HG02981 (cell line): ENCODE measurements around the gene ZFP91.
"Not testable (repeated sequence)": the region's sequence is repeated elsewhere in the genome, so short reads cannot be mapped to it uniquely, and the experiment has no call there.

Source experiments
- ATAC-seq: cut with Tn5 transposase; IDR thresholded peaks from one replicate; pipeline ENCODE4 v1.9.1; 2021; ENCODE audit warnings: mild to moderate bottlenecking, moderate library complexity; ENCODE audit not compliant: unreplicated experiment

ZFP91 gene

GRCh38 chr11:58578635-58579191 is at the start of gene ZFP91:
Gene ZFP91 (plus strand): TSS chr11:58579063. CDS start chr11:58579282, 219 bp downstream.
- ATAC-seq: peak; percentile 39

- no peak for ATAC-seq
Measured at GRCh38 chr11:58530236-58530635, 48.6 kb upstream of the ZFP91 start.

- ATAC-seq: no peak
Measured at GRCh38 chr11:58531865-58532341, 47.0 kb upstream of the ZFP91 start.

GRCh38 chr11:58546841-58547240 is 32.0 kb upstream of the ZFP91 start:
- ATAC-seq: no peak

GRCh38 chr11:58549644-58550043 is 29.2 kb upstream of the ZFP91 start:
- no peak for ATAC-seq

GRCh38 chr11:58560842-58561241 is 18.0 kb upstream of the ZFP91 start:
- ATAC-seq: no peak

- no peak for ATAC-seq
Measured at GRCh38 chr11:58561394-58562098, 17.3 kb upstream of the ZFP91 start.

GRCh38 chr11:58562375-58562800 is 16.5 kb upstream of the ZFP91 start:
- peak; percentile 97 for ATAC-seq

- no peak for ATAC-seq
Measured at GRCh38 chr11:58564231-58564630, 14.6 kb upstream of the ZFP91 start.

GRCh38 chr11:58567889-58568512 is 10.9 kb upstream of the ZFP91 start:
- ATAC-seq: peak; percentile 93

GRCh38 chr11:58572906-58573305 is 6.0 kb upstream of the ZFP91 start:
- ATAC-seq: not testable (repeated sequence)

- ATAC-seq: peak; percentile 29
Measured at GRCh38 chr11:58573451-58574104, 5.3 kb upstream of the ZFP91 start.

GRCh38 chr11:58574881-58575280 is 4.0 kb upstream of the ZFP91 start:
- ATAC-seq: no peak

- no peak for ATAC-seq
Measured at GRCh38 chr11:58575377-58576020, 3.4 kb upstream of the ZFP91 start, which contains the start of gene LPXN. Gene LPXN (minus strand): TSS chr11:58575856. CDS start chr11:58575772, 84 bp downstream.

- no peak for ATAC-seq
Measured at GRCh38 chr11:58576887-58577471, 1.9 kb upstream of the ZFP91 start.

GRCh38 chr11:58577555-58578135 is 1.2 kb upstream of the ZFP91 start:
- peak; percentile 45 for ATAC-seq

- no peak for ATAC-seq
Measured at GRCh38 chr11:58578136-58578634, 678 bp upstream of the ZFP91 start.

GRCh38 chr11:58579192-58580129 is 598 bp downstream of the ZFP91 start:
- ATAC-seq: peak; percentile 39

- no peak for ATAC-seq
Measured at GRCh38 chr11:58580311-58580710, 1.4 kb downstream of the ZFP91 start.
